Stimulated activated CD8-positive, alpha-beta memory T cell treated with anti-CD3 and anti-CD28 coated beads, Interleukin-2, amount 100 ng/mL, for 1 hour (primary cell): ENCODE measurements around the gene PCSK5.
"Not testable (repeated sequence)": the region's sequence is repeated elsewhere in the genome, so short reads cannot be mapped to it uniquely, and the experiment has no call there.

ENCODE experiments used
- DNase-seq, 2 donors: peaks; one replicate each; pipeline ENCODE4 v3.0.0-alpha.2; 2020; ENCODE audit warnings: low read depth in 2 of 2

PCSK5 gene

GRCh38 chr9:75962662-75963036 is 72.2 kb downstream of the PCSK5 start:
- DNase-seq, result no peak

GRCh38 chr9:75963321-75963720 is 72.8 kb downstream of the PCSK5 start:
- DNase-seq, result not testable (repeated sequence)

- no peak for DNase-seq
These were observed 74.0 kb downstream of the PCSK5 start for GRCh38 chr9:75964427-75964826.

- no peak for DNase-seq
These were observed 74.8 kb downstream of the PCSK5 start for GRCh38 chr9:75965231-75965630.

- DNase-seq, result no peak
These were observed 77.1 kb downstream of the PCSK5 start for GRCh38 chr9:75967556-75967955.

GRCh38 chr9:75974016-75974766 is 83.7 kb downstream of the PCSK5 start:
- DNase-seq, result no peak

GRCh38 chr9:75975071-75975470 is 84.6 kb downstream of the PCSK5 start:
- DNase-seq, result no peak

- DNase-seq, result no peak
These were observed 86.1 kb downstream of the PCSK5 start for GRCh38 chr9:75976549-75976948.

GRCh38 chr9:75979362-75979761 is 88.9 kb downstream of the PCSK5 start:
- DNase-seq, result no peak

GRCh38 chr9:75983319-75984045 is 93.0 kb downstream of the PCSK5 start:
- no peak for DNase-seq

- DNase-seq, result no peak
These were observed 95.0 kb downstream of the PCSK5 start for GRCh38 chr9:75985515-75985914.

- no peak for DNase-seq
These were observed 98.2 kb downstream of the PCSK5 start for GRCh38 chr9:75988663-75989062.

- DNase-seq, result no peak
These were observed 99.7 kb downstream of the PCSK5 start for GRCh38 chr9:75990156-75990555.

- no peak for DNase-seq
These were observed 100.3 kb downstream of the PCSK5 start for GRCh38 chr9:75990576-75991304.

- DNase-seq, result no peak
These were observed 102.2 kb downstream of the PCSK5 start for GRCh38 chr9:75992482-75993206.

- no peak for DNase-seq
These were observed 103.0 kb downstream of the PCSK5 start for GRCh38 chr9:75993434-75993833.

- no peak for DNase-seq
These were observed 104.6 kb downstream of the PCSK5 start for GRCh38 chr9:75995066-75995465.

- no peak for DNase-seq
These were observed 106.3 kb downstream of the PCSK5 start for GRCh38 chr9:75996726-75997125.

- no peak for DNase-seq
These were observed 106.7 kb downstream of the PCSK5 start for GRCh38 chr9:75997206-75997605.

- no peak for DNase-seq
These were observed 107.8 kb downstream of the PCSK5 start for GRCh38 chr9:75998096-75998780.

GRCh38 chr9:76001459-76001858 is 111.0 kb downstream of the PCSK5 start:
- no peak for DNase-seq
